CD4-positive, CD25-positive, alpha-beta regulatory T cell (primary cell): Measurements from ENCODE around the gene MCM3AP. TPM values are rescaled to one million over a fixed set of nuclear protein-coding genes. Genes with fewer than 3 reads are reported as not detected.
"Not testable (repeated sequence)": the region's sequence is repeated elsewhere in the genome, so short reads cannot be mapped to it uniquely, and the experiment has no call there.

Experiments used
- ATAC-seq, 2 donors: fragments of 150-1000 bp; cut with Tn5 transposase; one replicate each; pipeline ENCODE4 v1.10.0; 2021; ENCODE audit warnings: low read depth in 2 of 2, moderate number of reproducible peaks in 2 of 2, moderate library complexity in 1 of 2
- DNase-seq, 3 donors: peaks; one replicate each; pipeline versions ENCODE4 v3.0.0 to v3.0.0-alpha.2; 2012 to 2022; ENCODE audit warnings: mixed read lengths in 1 of 3
- H3K27ac ChIP-seq: one replicate; pipeline ENCODE4 v1.7.0; 2013; ENCODE audit warnings: mild to moderate bottlenecking, low read length; ENCODE audit not compliant: insufficient read depth, poor library complexity, severe bottlenecking
- H3K27me3 ChIP-seq: one replicate; pipeline ENCODE4 v1.7.0; 2013; ENCODE audit warnings: low read length; ENCODE audit not compliant: control insufficient read depth, insufficient read depth
- H3K36me3 ChIP-seq: one replicate; pipeline ENCODE4 v1.7.0; 2013; ENCODE audit warnings: mild to moderate bottlenecking, low read length, moderate library complexity; ENCODE audit not compliant: control insufficient read depth, insufficient read depth
- H3K4me1 ChIP-seq: 2 replicates; pipeline ENCODE4 v1.7.0; 2013; ENCODE audit warnings: mild to moderate bottlenecking, low read length; ENCODE audit not compliant: insufficient read depth, control insufficient read depth, poor library complexity, severe bottlenecking
- H3K4me3 ChIP-seq: one replicate; pipeline ENCODE4 v1.7.0; 2013; ENCODE audit warnings: low read depth, mild to moderate bottlenecking, low read length, moderate library complexity
- H3K9me3 ChIP-seq, 2 experiments: 1 replicate in 1 of 2; 2 replicates in 1 of 2; pipeline ENCODE4 v1.7.0; 2013; ENCODE audit warnings: low read length in 2 of 2, mild to moderate bottlenecking in 1 of 2, moderate library complexity in 1 of 2; ENCODE audit not compliant: control insufficient read depth in 2 of 2
- H3K27ac Mint-ChIP-seq, 3 donors: one replicate each; pipeline ENCODE4 v1.8.0; 2020 to 2022; ENCODE audit warnings: mild to moderate bottlenecking in 3 of 3, mixed read lengths in 3 of 3, moderate library complexity in 2 of 3
- H3K27me3 Mint-ChIP-seq: one replicate; pipeline ENCODE4 v1.8.0; 2022; ENCODE audit warnings: mild to moderate bottlenecking, mixed read lengths
- H3K36me3 Mint-ChIP-seq: one replicate; pipeline ENCODE4 v1.8.0; 2020; ENCODE audit warnings: mixed read lengths
- H3K4me1 Mint-ChIP-seq, 4 donors: one replicate each; pipeline ENCODE4 v1.8.0; 2020 to 2022; ENCODE audit warnings: mixed read lengths in 4 of 4, mild to moderate bottlenecking in 1 of 4
- H3K4me3 Mint-ChIP-seq, 4 donors: one replicate each; pipeline ENCODE4 v1.8.0; 2020 to 2022; ENCODE audit warnings: mild to moderate bottlenecking in 4 of 4, mixed read lengths in 4 of 4, moderate library complexity in 3 of 4
- H3K9me3 Mint-ChIP-seq, 7 donors: one replicate each; pipeline ENCODE4 v1.8.0; 2020 to 2022; ENCODE audit warnings: mixed read lengths in 7 of 7, mild to moderate bottlenecking in 3 of 7, moderate library complexity in 2 of 7
- polyA plus RNA-seq, 4 donors: library from polyadenylated mRNA; unstranded; fragments of 300-500 nt; fragmentation: Illumina TruSeq; gene quantifications; one replicate each; pipeline ENCODE4 v1.2.3, GENCODE V29; 2021
- total RNA-seq: library from RNA; stranded (reverse); gene quantifications from one replicate; pipeline ENCODE4 v1.2.3, GENCODE V29; 2022

Gene MCM3AP
- total and polyA plus RNA-seq, 5 donors from 2014 or later, result 30.7 to 139 (median 45.3) TPM

DNA sequence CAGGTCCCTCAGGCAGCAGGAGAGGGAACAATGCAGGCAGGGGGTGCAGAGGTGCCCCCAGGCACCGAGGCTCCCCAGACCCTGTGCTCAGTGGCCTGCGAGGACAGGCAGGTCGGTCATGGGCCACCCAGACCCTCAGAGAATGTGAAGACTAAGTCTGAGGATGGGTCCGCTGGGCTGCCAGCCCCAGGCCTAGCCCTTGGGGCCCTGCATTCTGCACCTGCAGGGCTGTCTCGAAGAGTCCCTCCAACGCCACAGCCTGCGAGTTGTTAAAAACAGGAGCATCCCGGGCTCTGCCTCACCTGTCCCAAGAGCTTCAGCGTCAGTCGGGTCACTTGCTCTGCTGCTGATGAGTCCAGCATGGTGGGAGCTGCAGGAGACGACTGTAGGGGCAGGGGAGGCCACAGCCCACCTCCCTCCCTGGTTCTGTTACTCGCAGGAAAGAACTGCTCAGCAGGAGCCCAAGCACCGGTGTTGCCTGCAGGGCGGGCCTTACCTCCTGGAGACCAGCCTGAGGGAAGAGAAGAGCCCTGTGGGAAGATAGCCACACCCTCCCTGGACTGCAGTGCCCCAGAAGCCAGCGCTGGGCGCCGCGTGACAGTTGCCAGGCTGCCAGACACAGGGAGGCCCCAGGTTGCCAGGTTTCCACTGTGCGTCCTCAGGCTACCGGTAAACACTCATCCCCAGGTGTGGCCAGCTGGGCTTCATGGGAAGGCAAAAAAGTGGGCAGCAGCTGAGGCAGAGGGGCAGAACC lies 32.5 kb upstream of the MCM3AP start:
- Mint-ChIP-seq H3K4me3 (no peak overlapping the region), H3K27me3 (no peaks in the 10 kb centered on the region), H3K4me1 (peaks cover 5 to 23% (median 13%) of the 10 kb centered on the region in 4 donors), H3K36me3 (peaks cover under 1% of the 10 kb centered on the region), H3K27ac (no peak overlapping the region), H3K9me3 (no peaks in the 10 kb centered on the region)
- Histone ChIP-seq H3K4me1 (peaks cover 19% of the 10 kb centered on the region), H3K36me3 (no peaks in the 10 kb centered on the region), H3K27ac (no peak overlapping the region), H3K9me3 (no peaks in the 10 kb centered on the region), H3K4me3 (no peak overlapping the region), H3K27me3 (no peaks in the 10 kb centered on the region)
- DNase-seq (no peak), ATAC-seq (no peak)

DNA sequence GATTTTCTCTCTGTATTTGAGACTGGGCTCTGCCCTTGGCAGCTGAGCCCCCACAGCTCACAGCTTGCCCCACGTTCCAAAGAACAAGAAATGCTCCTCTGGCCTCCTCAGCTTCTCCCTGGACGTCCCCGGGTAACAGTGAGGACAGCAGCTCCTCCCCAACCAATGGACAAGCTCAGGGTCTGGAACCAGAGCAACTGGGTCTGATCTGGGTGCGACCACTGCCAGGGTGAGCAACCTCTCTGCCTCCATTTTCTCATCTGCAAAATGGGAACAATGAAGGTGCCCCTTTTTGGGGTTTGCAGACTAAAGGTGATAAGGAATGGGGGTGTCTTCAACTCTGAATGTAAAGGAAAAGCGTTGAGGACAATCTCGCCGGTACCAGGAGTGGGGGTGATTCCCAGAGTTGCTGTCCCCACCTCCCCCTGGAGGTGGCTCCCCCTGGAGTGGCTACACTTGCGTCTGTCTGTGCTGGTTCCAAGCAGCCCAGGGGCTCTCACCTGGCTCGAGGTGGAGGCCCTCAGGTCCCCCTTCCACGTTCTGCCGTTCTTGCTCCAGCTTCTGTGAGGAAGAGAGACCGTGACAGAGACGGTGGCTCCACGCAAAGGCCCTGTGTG lies 31.4 kb upstream of the MCM3AP start:
- no peak overlapping the region for H3K4me3 Mint-ChIP-seq
- Histone ChIP-seq H3K27me3 (no peaks in the 10 kb centered on the region), H3K36me3 (no peaks in the 10 kb centered on the region), H3K27ac (no peak overlapping the region), H3K4me1 (peaks cover 8% of the 10 kb centered on the region), H3K9me3 (no peaks in the 10 kb centered on the region), H3K4me3 (no peak overlapping the region)
- no peaks in the 10 kb centered on the region for H3K27me3 Mint-ChIP-seq
- no peak overlapping the region for H3K27ac Mint-ChIP-seq
- H3K36me3 Mint-ChIP-seq, result peaks cover 4% of the 10 kb centered on the region
- H3K4me1 Mint-ChIP-seq, result peaks cover 5 to 13% (median 9%) of the 10 kb centered on the region in 4 donors
- no peak for DNase-seq
- ATAC-seq, result no peak
- no peaks in the 10 kb centered on the region for H3K9me3 Mint-ChIP-seq

DNA sequence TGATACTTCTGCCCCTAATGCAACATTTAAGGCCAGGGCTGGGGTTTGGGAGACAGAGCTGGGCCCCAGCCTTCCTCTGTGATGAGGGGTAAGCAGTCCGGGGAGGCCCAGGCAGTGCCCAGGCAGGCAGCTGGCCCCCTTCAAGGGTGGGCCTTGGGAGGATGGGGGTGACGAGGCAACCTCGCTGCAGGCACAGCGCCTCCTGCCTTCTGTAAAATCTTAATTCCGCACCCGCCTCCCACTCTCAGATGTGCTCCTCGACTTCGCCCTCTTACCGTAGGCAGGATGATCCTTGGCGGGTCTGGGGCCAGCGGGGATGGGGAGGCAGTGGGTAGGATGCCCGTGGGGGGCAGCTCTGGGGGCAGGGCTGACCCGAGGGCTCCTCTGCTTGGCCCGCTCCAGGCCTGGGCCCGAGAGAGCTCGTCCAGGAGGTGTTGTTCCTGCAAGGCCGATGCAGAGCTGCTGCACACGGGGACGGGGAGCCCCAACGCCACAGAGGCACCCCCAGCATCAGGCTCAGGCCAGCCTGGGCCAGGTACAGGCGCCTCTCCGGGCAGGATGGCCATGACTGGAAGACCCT lies 29.1 kb upstream of the MCM3AP start:
- no peak for DNase-seq
- Mint-ChIP-seq H3K4me1 (no peaks in the 10 kb centered on the region), H3K27me3 (no peaks in the 10 kb centered on the region), H3K36me3 (peaks cover 8% of the 10 kb centered on the region), H3K9me3 (no peaks in the 10 kb centered on the region), H3K27ac (no peak overlapping the region), H3K4me3 (no peak overlapping the region)
- Histone ChIP-seq H3K9me3 (no peaks in the 10 kb centered on the region), H3K27me3 (no peaks in the 10 kb centered on the region), H3K4me3 (no peak overlapping the region), H3K4me1 (no peaks in the 10 kb centered on the region), H3K36me3 (no peaks in the 10 kb centered on the region), H3K27ac (no peak overlapping the region)
- ATAC-seq, result no peak

DNA sequence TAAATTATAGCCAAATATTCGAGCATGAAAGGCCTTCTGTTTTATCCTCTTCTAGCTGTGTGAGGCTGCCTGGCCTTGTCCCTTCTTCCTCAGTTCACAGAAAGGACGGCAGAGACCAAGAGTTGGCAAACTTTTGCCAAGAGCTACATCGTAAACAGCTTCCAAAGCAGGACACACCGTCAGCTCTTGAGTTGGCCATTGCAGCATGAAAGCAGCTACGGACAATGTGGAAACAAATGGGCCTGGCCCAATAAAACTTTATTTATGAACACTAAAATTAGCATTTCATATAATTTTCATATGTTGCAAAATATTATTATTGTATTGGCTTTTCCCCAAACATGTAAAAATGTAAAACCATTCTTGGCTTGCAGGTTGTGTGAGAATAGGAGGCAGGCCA lies 27.5 kb upstream of the MCM3AP start:
- H3K4me3 Mint-ChIP-seq, result no peak overlapping the region
- no peaks in the 10 kb centered on the region for H3K9me3 Mint-ChIP-seq
- Histone ChIP-seq H3K4me3 (no peak overlapping the region), H3K27ac (no peak overlapping the region), H3K36me3 (no peaks in the 10 kb centered on the region), H3K27me3 (no peaks in the 10 kb centered on the region), H3K9me3 (no peaks in the 10 kb centered on the region), H3K4me1 (no peaks in the 10 kb centered on the region)
- peaks cover 8% of the 10 kb centered on the region for H3K36me3 Mint-ChIP-seq
- no peaks in the 10 kb centered on the region for H3K4me1 Mint-ChIP-seq
- no peak for DNase-seq
- ATAC-seq, result no peak
- H3K27me3 Mint-ChIP-seq, result no peaks in the 10 kb centered on the region
- no peak overlapping the region for H3K27ac Mint-ChIP-seq

DNA sequence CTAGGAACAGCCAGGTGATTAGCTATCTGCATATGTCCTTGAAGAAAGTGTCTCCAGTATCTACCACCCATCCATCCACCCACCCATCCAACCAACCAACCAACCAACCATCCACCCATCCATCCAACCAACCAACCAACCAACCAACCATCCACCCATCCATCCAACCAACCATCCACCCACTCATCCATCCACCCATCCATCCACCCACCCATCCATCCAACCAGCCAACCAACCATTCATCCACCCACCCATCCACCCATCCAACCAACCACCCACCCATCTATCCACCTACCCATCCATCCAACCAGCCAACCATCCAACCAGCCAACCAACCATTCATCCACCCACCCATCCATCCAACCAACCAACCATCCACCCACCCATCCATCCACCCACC lies 26.2 kb upstream of the MCM3AP start:
- no peaks in the 10 kb centered on the region for H3K27me3 Mint-ChIP-seq
- H3K4me3 Mint-ChIP-seq, result no peak overlapping the region
- no peaks in the 10 kb centered on the region for H3K9me3 Mint-ChIP-seq
- no peaks in the 10 kb centered on the region for H3K4me1 Mint-ChIP-seq
- Histone ChIP-seq H3K36me3 (no peaks in the 10 kb centered on the region), H3K9me3 (no peaks in the 10 kb centered on the region), H3K4me1 (no peaks in the 10 kb centered on the region), H3K4me3 (no peak overlapping the region), H3K27me3 (no peaks in the 10 kb centered on the region), H3K27ac (no peak overlapping the region)
- no peak overlapping the region for H3K27ac Mint-ChIP-seq
- peaks cover 15% of the 10 kb centered on the region for H3K36me3 Mint-ChIP-seq
- DNase-seq (no peak), ATAC-seq (no peak)

DNA sequence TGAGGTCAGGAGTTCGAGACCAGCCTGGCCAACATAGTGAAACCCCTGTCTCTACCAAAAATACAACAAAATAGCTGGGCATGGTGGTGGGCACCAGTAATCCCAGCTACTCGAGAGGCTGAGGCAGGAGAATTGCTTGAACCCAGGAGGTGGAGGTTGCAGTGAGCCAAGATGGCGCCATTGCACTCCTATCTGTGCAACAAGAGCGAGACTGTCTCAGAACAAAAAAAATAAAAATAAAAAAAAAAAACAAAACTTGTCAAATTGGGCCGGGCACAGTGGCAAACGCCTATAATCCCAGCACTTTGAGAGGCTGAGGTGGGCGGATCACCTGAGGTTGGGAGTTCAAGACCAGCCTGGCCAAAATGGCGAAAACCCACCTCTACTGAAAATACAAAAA lies 24.8 kb upstream of the MCM3AP start:
- H3K27me3 Mint-ChIP-seq, H3K9me3 Mint-ChIP-seq: not testable (repeated sequence)

DNA sequence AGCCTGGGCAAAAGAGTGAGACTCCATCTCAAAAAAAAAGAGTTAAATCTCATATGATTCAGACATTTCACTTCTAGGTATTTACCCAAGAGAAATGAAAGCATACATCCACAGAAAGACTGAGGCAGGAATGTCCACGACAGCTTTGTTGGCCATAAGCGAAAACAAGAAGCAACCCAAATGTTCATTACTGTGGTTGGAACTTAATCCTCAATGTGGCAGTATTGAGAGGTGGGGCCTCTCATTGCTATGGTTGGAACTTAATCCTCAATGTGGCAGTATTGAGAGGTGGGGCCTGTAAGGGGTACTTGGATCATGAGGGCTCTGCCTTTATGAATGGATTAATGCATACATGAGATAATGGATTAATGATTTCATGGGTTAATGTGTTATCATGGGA lies 23.0 kb upstream of the MCM3AP start:
- no peaks in the 10 kb centered on the region for H3K27me3 Mint-ChIP-seq
- H3K4me1 Mint-ChIP-seq, result no peaks in the 10 kb centered on the region
- DNase-seq, result no peak

More for the DNA sequence above, 24.8 kb upstream of the MCM3AP start:
- not testable (repeated sequence) for H3K27ac ChIP-seq, H3K4me3 Mint-ChIP-seq, ATAC-seq, H3K4me3 ChIP-seq, H3K4me1 ChIP-seq, H3K4me1 Mint-ChIP-seq, DNase-seq, H3K36me3 ChIP-seq, H3K27ac Mint-ChIP-seq, H3K27me3 ChIP-seq, H3K9me3 ChIP-seq
- peaks cover 15% of the 10 kb centered on the region for H3K36me3 Mint-ChIP-seq

More for the DNA sequence above, 23.0 kb upstream of the MCM3AP start:
- H3K27ac Mint-ChIP-seq, result peak overlapping the region in 1 of 3 donors; percentile 59
- H3K9me3 Mint-ChIP-seq, result no peaks in the 10 kb centered on the region
- no peaks in the 10 kb centered on the region for H3K36me3 ChIP-seq
- H3K4me1 ChIP-seq, result no peaks in the 10 kb centered on the region
- peaks cover 25% of the 10 kb centered on the region for H3K36me3 Mint-ChIP-seq
- no peak overlapping the region for H3K27ac ChIP-seq
- H3K27me3 ChIP-seq, result no peaks in the 10 kb centered on the region
- no peak overlapping the region for H3K4me3 Mint-ChIP-seq
- no peak overlapping the region for H3K4me3 ChIP-seq
- no peaks in the 10 kb centered on the region for H3K9me3 ChIP-seq
- ATAC-seq, result no peak
